Uterus (tissue), 2 donors: ENCODE results near the gene SSBP3.

ENCODE experiments used
- CTCF ChIP-seq, 4 experiments: fragments of 200-600 bp in 2 of 4; fragments of 450-650 bp in 2 of 4; sonication (generic) in 2 of 4; IDR thresholded peaks; one replicate each; pipeline ENCODE4 v1.5.1; 2016 to 2019; ENCODE audit warnings: antibody characterized with exemption in 4 of 4, mild to moderate bottlenecking in 2 of 4, moderate library complexity in 1 of 4
- POLR2A ChIP-seq, 2 donors: fragments of 450-650 bp; IDR thresholded peaks; one replicate each; pipeline ENCODE4 v1.6.1; 2016; ENCODE audit warnings: antibody characterized with exemption in 2 of 2, mild to moderate bottlenecking in 1 of 2, moderate library complexity in 1 of 2

DNA sequence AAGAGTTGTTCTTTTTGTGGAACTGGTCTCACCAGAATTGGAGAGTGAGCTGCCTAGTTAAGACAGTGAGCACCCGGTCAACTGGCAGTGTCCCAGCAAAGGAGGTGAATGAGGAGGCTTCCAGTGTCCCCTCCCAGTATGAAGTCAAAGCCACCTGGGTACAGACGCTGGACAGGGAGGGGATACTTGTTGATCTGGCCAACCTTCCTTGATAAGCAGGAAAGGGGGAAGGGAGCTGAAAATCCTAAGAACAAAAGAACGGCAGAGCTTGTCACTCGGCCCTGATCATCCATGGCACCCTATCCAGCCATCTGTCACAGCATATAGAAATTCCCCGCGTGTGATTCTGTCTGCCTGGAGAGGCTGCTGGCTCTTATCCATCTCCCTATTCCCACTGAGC is 91.5 kb downstream of the SSBP3 start:
- TF ChIP-seq CTCF (IDR thresholded peaks at IDR 0.05) (no peak), POLR2A (IDR thresholded peaks at IDR 0.05) (no peak)
